T47D (cell line): Measurements from ENCODE around the gene ELL.

ENCODE experiments used
- DNase-seq, 2 experiments: peaks; one replicate each; pipeline versions ENCODE4 v3.0.0 to v3.0.0-alpha.2; 2011 to 2012; ENCODE audit warnings: low read depth in 1 of 2, low spot score in 1 of 2
- JUND ChIP-seq: IDR thresholded peaks from 2 replicates; pipeline ENCODE4 v1.6.1; 2012; ENCODE audit warnings: low read depth
- in situ Hi-C: cut with HindIII; loops from 2 replicates; pipeline ENCODE4 v1.10.0; 2016; ENCODE audit warnings: low sequenced_read_pairs, low pct_unique_long_range_greater_than_20kb

ELL gene

GRCh38 chr19:18507021-18507726 lies 14.7 kb downstream of the ELL start:
- TF ChIP-seq JUND, result no peak
- DNase-seq, result no peak
- in situ Hi-C loops, result no loop called here

- no peak for TF ChIP-seq JUND
- in situ Hi-C loops, result no loop called here
- no peak for DNase-seq
Measured at GRCh38 chr19:18506101-18506930, 15.6 kb downstream of the ELL start.

GRCh38 chr19:18504886-18505610 lies 16.8 kb downstream of the ELL start:
- TF ChIP-seq JUND, result no peak
- no peak for DNase-seq
- in situ Hi-C loops, result no loop called here

- in situ Hi-C loops, result no loop called here
- no peak for TF ChIP-seq JUND
- peak in 1 of 2 experiments; percentile 27 for DNase-seq
Measured at GRCh38 chr19:18503971-18504885, 17.6 kb downstream of the ELL start.

- in situ Hi-C loops, result no loop called here
- no peak for TF ChIP-seq JUND
- no peak for DNase-seq
Measured at GRCh38 chr19:18503337-18503970, 18.4 kb downstream of the ELL start.

- in situ Hi-C loops, result no loop called here
- no peak for DNase-seq
- TF ChIP-seq JUND, result no peak
Measured at GRCh38 chr19:18502638-18503294, 19.1 kb downstream of the ELL start.

- DNase-seq, result no peak
- in situ Hi-C loops, result no loop called here
- TF ChIP-seq JUND, result no peak
Measured at GRCh38 chr19:18502246-18502637, 19.6 kb downstream of the ELL start.

GRCh38 chr19:18501832-18502231 lies 20.0 kb downstream of the ELL start:
- no peak for TF ChIP-seq JUND
- in situ Hi-C loops, result no loop called here
- DNase-seq, result no peak

GRCh38 chr19:18501351-18501750 lies 20.5 kb downstream of the ELL start:
- DNase-seq, result no peak
- in situ Hi-C loops, result no loop called here
- no peak for TF ChIP-seq JUND

GRCh38 chr19:18500799-18501198 lies 21.1 kb downstream of the ELL start:
- DNase-seq, result no peak
- TF ChIP-seq JUND, result no peak
- in situ Hi-C loops, result no loop called here

- TF ChIP-seq JUND, result no peak
- in situ Hi-C loops, result no loop called here
- no peak for DNase-seq
Measured at GRCh38 chr19:18500376-18500775, 21.5 kb downstream of the ELL start.
